ENCODE results near the gene GPR68. TPM values are rescaled to one million over a fixed set of nuclear protein-coding genes. Genes with fewer than 3 reads are reported as not detected.
"Not testable (repeated sequence)": the region's sequence is repeated elsewhere in the genome, so short reads cannot be mapped to it uniquely, and the experiment has no call there.

Gene GPR68
- total RNA-seq, 1 donor from 2014 or later: 4.2 TPM

DNA sequence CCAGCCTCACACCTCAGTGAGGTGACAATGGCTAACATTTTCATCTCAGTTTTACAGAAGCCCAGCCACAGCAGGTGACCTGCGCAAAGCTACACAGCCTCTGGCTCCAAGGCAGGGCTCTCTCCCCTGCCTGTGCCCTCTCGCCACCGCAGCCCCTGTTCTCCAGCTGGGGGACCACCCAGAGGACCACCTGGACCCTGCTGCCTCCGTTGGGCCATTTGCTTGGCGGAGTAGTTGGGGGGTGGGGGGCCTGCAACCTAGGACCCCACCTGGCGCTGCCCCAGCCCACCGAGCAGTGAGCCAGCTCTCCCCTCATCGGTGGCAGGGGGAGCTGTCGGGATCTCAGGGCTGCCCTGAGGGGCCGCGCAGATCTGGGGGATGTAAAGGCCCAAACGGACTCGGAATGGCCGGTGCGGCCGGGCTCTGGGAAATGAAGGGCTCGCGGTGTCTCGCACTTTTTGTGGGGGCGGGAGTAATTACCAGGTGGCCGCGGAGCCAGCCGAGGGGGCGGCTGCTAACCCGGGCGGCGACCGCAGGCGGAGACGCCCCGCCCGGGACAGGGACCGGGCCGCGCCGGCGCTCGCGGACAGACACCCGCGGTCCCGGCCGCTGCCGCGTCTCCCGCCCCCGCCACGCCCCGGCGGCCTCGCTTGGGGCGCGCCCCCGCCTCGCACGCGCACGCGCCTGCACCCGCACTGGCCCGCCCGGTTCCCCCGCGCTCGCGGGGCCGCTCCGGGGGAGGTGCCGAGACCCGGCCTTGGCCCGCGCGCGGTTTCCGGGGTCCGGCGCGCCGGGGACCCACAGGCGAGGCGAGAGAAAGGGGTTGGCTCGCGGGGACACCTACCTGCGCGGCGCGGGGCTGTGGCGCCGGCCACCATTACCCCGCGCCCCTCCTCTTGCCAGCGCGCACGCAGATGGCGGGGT, 8.6 kb upstream of the GPR68 start:
- no peaks in the 10 kb centered on the region for H3K36me3 ChIP-seq
- no peak for DNase-seq (ENCODE audit: extremely low spot score in 2 of 2)
- H3K27ac ChIP-seq: peak overlapping the region; percentile 71
- H3K4me1 ChIP-seq: peaks cover 39% of the 10 kb centered on the region
- TF ChIP-seq POLR2AphosphoS5 (IDR thresholded peaks at IDR 0.05; ENCODE audit: insufficient read depth in 1 of 2, low read depth in 1 of 2) (no peak), POLR2A (IDR thresholded peaks at IDR 0.05) (no peak)
- TF ChIP-seq, protein P1, sequence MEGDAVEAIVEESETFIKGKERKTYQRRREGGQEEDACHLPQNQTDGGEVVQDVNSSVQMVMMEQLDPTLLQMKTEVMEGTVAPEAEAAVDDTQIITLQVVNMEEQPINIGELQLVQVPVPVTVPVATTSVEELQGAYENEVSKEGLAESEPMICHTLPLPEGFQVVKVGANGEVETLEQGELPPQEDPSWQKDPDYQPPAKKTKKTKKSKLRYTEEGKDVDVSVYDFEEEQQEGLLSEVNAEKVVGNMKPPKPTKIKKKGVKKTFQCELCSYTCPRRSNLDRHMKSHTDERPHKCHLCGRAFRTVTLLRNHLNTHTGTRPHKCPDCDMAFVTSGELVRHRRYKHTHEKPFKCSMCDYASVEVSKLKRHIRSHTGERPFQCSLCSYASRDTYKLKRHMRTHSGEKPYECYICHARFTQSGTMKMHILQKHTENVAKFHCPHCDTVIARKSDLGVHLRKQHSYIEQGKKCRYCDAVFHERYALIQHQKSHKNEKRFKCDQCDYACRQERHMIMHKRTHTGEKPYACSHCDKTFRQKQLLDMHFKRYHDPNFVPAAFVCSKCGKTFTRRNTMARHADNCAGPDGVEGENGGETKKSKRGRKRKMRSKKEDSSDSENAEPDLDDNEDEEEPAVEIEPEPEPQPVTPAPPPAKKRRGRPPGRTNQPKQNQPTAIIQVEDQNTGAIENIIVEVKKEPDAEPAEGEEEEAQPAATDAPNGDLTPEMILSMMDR (IDR thresholded peaks at IDR 0.05): no peak
- intact Hi-C loops (cut with DNase I): no loop called here
- no peaks in the 10 kb centered on the region for H3K9me3 ChIP-seq
- no peaks in the 10 kb centered on the region for H3K27me3 ChIP-seq
- peak overlapping the region; percentile 55 to 68 for H3K4me3 ChIP-seq

DNA sequence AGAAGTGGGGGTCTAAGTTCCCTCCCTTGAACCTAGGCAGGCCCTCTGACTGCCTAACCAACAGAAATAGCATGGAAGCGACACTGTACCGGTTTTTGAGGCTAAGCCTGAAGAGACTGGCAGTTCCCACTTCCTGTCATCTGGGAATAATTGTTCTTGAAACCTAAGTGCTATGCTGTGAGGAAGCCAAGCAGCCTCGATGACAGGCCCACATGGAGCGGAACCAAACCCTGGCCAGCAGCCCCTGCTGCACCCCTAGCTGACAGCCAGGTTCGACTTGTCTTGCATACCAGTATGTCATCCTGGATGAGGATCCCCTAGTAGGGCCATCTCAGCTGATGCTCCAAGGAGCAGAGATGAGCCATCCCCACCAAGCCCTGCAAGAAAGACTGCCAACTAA, 6.4 kb upstream of the GPR68 start:
- TF ChIP-seq POLR2AphosphoS5 (IDR thresholded peaks at IDR 0.05; ENCODE audit: insufficient read depth in 1 of 2, low read depth in 1 of 2) (no peak), POLR2A (IDR thresholded peaks at IDR 0.05) (no peak)
- TF ChIP-seq, protein P1 (IDR thresholded peaks at IDR 0.05): no peak
- intact Hi-C loops (cut with DNase I): no loop called here
- Histone ChIP-seq H3K27me3 (no peaks in the 10 kb centered on the region), H3K36me3 (no peaks in the 10 kb centered on the region), H3K27ac (peak overlapping the region; percentile 2), H3K4me3 (no peak overlapping the region), H3K9me3 (no peaks in the 10 kb centered on the region), H3K4me1 (peaks cover 26% of the 10 kb centered on the region)
- DNase-seq (ENCODE audit: extremely low spot score in 2 of 2): no peak

DNA sequence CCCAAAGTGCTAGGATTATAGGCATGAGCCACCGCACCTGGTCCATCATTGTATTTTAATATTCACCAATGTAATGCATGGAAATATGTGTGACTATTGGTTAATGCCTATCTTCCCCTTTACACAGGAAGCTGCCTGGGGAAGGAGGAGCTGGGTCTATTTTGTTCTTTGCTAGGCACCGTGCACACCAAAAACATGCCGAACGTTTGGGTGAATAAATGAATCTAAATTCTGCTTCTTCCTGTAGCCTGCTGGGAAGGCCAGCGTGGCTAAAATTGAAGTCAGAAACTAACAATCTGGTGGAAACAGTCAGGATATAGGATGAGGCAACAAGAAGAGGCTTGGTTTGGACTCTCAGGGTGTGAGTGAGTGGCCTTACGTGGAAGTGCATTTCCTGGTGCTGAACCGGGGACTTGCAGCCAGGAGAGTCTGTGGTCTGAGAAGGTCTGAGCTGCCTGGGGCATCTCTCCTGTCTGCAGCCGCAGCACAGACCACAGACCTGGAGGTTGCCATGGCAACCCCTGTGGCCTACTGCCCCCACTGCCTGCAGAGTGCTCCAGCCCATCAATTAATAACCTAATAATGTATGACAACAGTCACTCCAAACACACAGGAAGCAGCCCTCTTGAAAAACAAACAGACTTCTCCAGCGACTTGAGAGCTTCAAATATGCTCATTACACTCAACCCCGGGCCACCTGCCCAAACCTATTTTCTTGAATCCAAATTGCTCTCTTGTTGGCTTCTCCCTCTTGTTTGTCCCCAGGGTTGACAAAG, 5.5 kb upstream of the GPR68 start:
- Histone ChIP-seq H3K27ac (no peak overlapping the region), H3K27me3 (no peaks in the 10 kb centered on the region), H3K9me3 (no peaks in the 10 kb centered on the region), H3K4me1 (peaks cover 30% of the 10 kb centered on the region), H3K4me3 (no peak overlapping the region), H3K36me3 (no peaks in the 10 kb centered on the region)
- TF ChIP-seq POLR2AphosphoS5 (IDR thresholded peaks at IDR 0.05; ENCODE audit: insufficient read depth in 1 of 2, low read depth in 1 of 2): no peak
- no peak for TF ChIP-seq POLR2A (IDR thresholded peaks at IDR 0.05)
- TF ChIP-seq, protein P1 (IDR thresholded peaks at IDR 0.05): no peak
- intact Hi-C loops (cut with DNase I): no loop called here
- DNase-seq (ENCODE audit: extremely low spot score in 2 of 2): no peak

DNA sequence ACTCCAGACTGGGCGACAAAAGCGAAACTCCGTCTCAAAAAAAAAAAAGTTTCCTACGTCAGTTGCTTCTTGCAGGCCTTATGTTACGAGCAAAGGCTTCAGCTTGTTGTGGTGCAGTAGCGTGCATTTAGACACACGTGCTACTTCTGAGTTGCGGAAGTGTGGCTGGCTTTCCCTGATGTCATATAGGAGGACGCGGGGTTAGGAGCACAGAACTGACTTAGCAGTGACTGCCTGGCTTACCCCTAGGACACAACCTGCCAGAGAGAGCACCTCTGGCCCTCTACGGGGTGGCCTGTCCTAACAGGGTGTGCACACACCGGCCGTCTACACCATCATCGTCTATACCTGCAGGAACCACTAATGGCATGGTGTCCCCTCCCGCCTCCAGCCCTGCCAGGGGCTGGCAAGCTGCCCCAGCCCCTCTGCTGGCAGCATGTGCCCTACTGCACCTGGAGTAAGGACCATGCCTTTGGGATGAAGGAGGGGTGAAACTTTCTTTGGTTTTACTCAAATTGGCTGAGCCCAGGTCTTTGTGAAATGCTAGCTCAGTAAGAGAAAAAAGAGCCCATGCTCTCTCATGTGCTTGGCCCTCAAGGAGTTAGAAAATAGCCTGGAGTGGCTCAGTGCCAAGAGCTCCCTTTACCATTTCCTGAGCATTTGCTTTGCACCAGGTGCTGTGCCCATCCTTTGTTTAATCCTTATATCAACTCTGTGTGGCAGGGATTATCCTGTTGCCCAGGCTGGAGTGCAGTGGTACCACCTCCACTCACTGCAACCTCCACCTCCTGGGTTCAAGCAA, 1.7 kb upstream of the GPR68 start:
- no peaks in the 10 kb centered on the region for H3K27me3 ChIP-seq
- H3K4me3 ChIP-seq: no peak overlapping the region
- no peaks in the 10 kb centered on the region for H3K9me3 ChIP-seq
- no peaks in the 10 kb centered on the region for H3K36me3 ChIP-seq
- TF ChIP-seq POLR2A (IDR thresholded peaks at IDR 0.05) (no peak), POLR2AphosphoS5 (IDR thresholded peaks at IDR 0.05; ENCODE audit: insufficient read depth in 1 of 2, low read depth in 1 of 2) (no peak)
- TF ChIP-seq, protein P1 (IDR thresholded peaks at IDR 0.05): no peak
- peaks cover 41% of the 10 kb centered on the region for H3K4me1 ChIP-seq
- DNase-seq (ENCODE audit: extremely low spot score in 2 of 2): no peak
- no peak overlapping the region for H3K27ac ChIP-seq
- intact Hi-C loops (cut with DNase I): no loop called here

DNA sequence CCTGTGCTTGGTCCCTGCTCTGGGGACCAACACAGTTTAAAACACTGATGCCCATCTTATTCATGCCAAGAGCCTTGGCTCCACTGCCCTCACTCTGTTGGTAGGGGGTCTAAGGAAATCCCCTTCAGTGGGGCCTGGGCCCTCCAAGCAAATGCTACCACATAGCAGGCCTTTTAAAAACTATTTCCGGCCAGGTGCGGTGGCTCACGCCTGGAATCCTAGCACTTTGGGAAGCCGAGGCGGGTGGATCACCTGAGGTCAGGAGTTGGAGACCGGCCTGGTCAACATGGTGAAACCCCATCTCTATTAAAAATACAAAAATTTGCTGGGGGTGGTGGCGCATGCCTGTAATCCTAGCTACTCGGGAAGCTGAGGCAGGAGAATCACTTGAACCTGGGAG, 1.1 kb upstream of the GPR68 start:
- H3K9me3 ChIP-seq; intact Hi-C loops (cut with DNase I); DNase-seq (ENCODE audit: extremely low spot score in 2 of 2); H3K27me3 ChIP-seq; H3K4me3 ChIP-seq; H3K27ac ChIP-seq; H3K36me3 ChIP-seq: not testable (repeated sequence)
- H3K4me1 ChIP-seq: peaks cover 34% of the 10 kb centered on the region

Measured in vagina (tissue), 2 donors.